WTC11 (cell line): ENCODE results near the gene MOB3A. TPM values are rescaled to one million over a fixed set of nuclear protein-coding genes. Genes with fewer than 3 reads are reported as not detected.

Experiments used
- ATAC-seq: fragments of 200-7000 bp; cut with Tn5 transposase; 2 replicates; pipeline ENCODE4 v1.10.0; 2021; ENCODE audit warnings: mild to moderate bottlenecking, moderate library complexity
- CTCF ChIA-PET: fragments of 300-600 bp; sonication (Branson Sonifier 250); formaldehyde crosslinking; loops from one replicate; lab custom pipeline; 2021; ENCODE audit warnings: antibody characterized with exemption; lab: Charles Lee
- POLR2A ChIA-PET: fragments of 350-600 bp; sonication (Branson Sonifier 250); formaldehyde crosslinking; loops from one replicate; lab custom pipeline; 2021; ENCODE audit warnings: antibody characterized with exemption; lab: Charles Lee
- DNase-seq: peaks from one replicate; pipeline ENCODE4 v3.0.0; 2021; ENCODE audit warnings: low spot score
- H3K27ac Mint-ChIP-seq: 2 replicates; pipeline ENCODE4 v1.8.0; 2021; ENCODE audit warnings: mixed read lengths
- H3K27me3 Mint-ChIP-seq: 2 replicates; pipeline ENCODE4 v1.8.0; 2021; ENCODE audit warnings: low read depth, mild to moderate bottlenecking, moderate library complexity, mixed read lengths
- H3K36me3 Mint-ChIP-seq: 2 replicates; pipeline ENCODE4 v1.8.0; 2021; ENCODE audit warnings: mixed read lengths
- H3K4me1 Mint-ChIP-seq: 2 replicates; pipeline ENCODE4 v1.8.0; 2022; ENCODE audit warnings: mixed read lengths
- H3K4me3 Mint-ChIP-seq: 2 replicates; pipeline ENCODE4 v1.8.0; 2021; ENCODE audit warnings: mild to moderate bottlenecking, moderate library complexity, mixed read lengths
- H3K9me3 Mint-ChIP-seq: 2 replicates; pipeline ENCODE4 v1.8.0; 2021; ENCODE audit warnings: mixed read lengths
- ATF1 ChIP-seq: sonication (generic); formaldehyde crosslinking; IDR thresholded peaks from 2 replicates; pipeline ENCODE4 v1.8.1; 2023; ENCODE audit warnings: mild to moderate bottlenecking, moderate library complexity, missing genetic modification reagents
- CREM ChIP-seq: sonication (generic); formaldehyde crosslinking; IDR thresholded peaks from 2 replicates; pipeline ENCODE4 v1.8.1; 2022; ENCODE audit warnings: mild to moderate bottlenecking, missing genetic modification reagents, moderate library complexity
- EMX1 ChIP-seq: fragments of 250-450 bp; sonication (Bioruptor Pico); IDR thresholded peaks from 2 replicates; pipeline ENCODE4 v1.8.0; 2021; ENCODE audit warnings: mild to moderate bottlenecking
- FOXJ3 ChIP-seq: sonication (generic); formaldehyde crosslinking; IDR thresholded peaks from 2 replicates; pipeline ENCODE4 v1.9.0; 2021; ENCODE audit warnings: missing genetic modification reagents, mild to moderate bottlenecking, borderline replicate concordance
- FOXK1 ChIP-seq: sonication (generic); formaldehyde crosslinking; IDR thresholded peaks from 2 replicates; pipeline ENCODE4 v1.8.0; 2022; ENCODE audit warnings: mild to moderate bottlenecking, moderate library complexity, missing genetic modification reagents
- FOXP4 ChIP-seq: sonication (generic); formaldehyde crosslinking; IDR thresholded peaks from 2 replicates; pipeline ENCODE4 v1.8.0; 2022; ENCODE audit warnings: mild to moderate bottlenecking, missing genetic modification reagents
- HMGXB4 ChIP-seq: sonication (generic); formaldehyde crosslinking; IDR thresholded peaks from 2 replicates; pipeline ENCODE4 v1.8.1; 2023; ENCODE audit warnings: mild to moderate bottlenecking, moderate library complexity, missing genetic modification reagents
- IRF1 ChIP-seq: sonication (generic); formaldehyde crosslinking; IDR thresholded peaks from 2 replicates; pipeline ENCODE4 v1.8.0; 2023; ENCODE audit warnings: missing genetic modification reagents
- JAZF1 ChIP-seq: fragments of 250-450 bp; sonication (Bioruptor Pico); IDR thresholded peaks from 2 replicates; pipeline ENCODE4 v1.9.0; 2021; ENCODE audit warnings: moderate library complexity, mild to moderate bottlenecking, inconsistent platforms
- MLX ChIP-seq: sonication (generic); formaldehyde crosslinking; IDR thresholded peaks from 2 replicates; pipeline ENCODE4 v1.8.1; 2023; ENCODE audit warnings: mild to moderate bottlenecking, missing genetic modification reagents, moderate library complexity
- MXD4 ChIP-seq: fragments of 250-450 bp; sonication (Bioruptor Pico); IDR thresholded peaks from 2 replicates; pipeline ENCODE4 v1.8.0; 2021; ENCODE audit warnings: mild to moderate bottlenecking, moderate library complexity, borderline replicate concordance
- PRRX2 ChIP-seq: fragments of 250-450 bp; sonication (Bioruptor Pico); IDR thresholded peaks from 2 replicates; pipeline ENCODE4 v1.8.0; 2021; ENCODE audit warnings: mild to moderate bottlenecking
- SMAD4 ChIP-seq: sonication (generic); formaldehyde crosslinking; IDR thresholded peaks from 2 replicates; pipeline ENCODE4 v1.8.0; 2022; ENCODE audit warnings: mild to moderate bottlenecking, missing genetic modification reagents
- TP53 ChIP-seq: sonication (generic); formaldehyde crosslinking; IDR thresholded peaks from 2 replicates; pipeline ENCODE4 v1.8.1; 2023; ENCODE audit warnings: mild to moderate bottlenecking, missing genetic modification reagents
- USF1 ChIP-seq: sonication (generic); formaldehyde crosslinking; IDR thresholded peaks from 2 replicates; pipeline ENCODE4 v1.8.0; 2022; ENCODE audit warnings: mild to moderate bottlenecking, missing genetic modification reagents
- ZBTB43 ChIP-seq: sonication (generic); formaldehyde crosslinking; IDR thresholded peaks from 2 replicates; pipeline ENCODE4 v1.8.1; 2023; ENCODE audit warnings: mild to moderate bottlenecking, missing genetic modification reagents
- total RNA-seq: library from RNA; stranded (reverse); gene quantifications from 3 replicates; pipeline ENCODE4 v1.2.3, GENCODE V29; 2021
- TF ChIP-seq, protein P1 (sequence below): sonication (generic); formaldehyde crosslinking; IDR thresholded peaks from 2 replicates; pipeline ENCODE4 v1.8.1; 2022; ENCODE audit warnings: missing genetic modification reagents, borderline replicate concordance
- TF ChIP-seq, protein P2 (sequence below): sonication (generic); formaldehyde crosslinking; conservative IDR thresholded peaks from 2 replicates; pipeline ENCODE4 v1.8.1; 2023; ENCODE audit warnings: mild to moderate bottlenecking, low read depth, missing genetic modification reagents, moderate library complexity

The MOB3A gene
- total RNA-seq, 1 experiment from 2014 or later: 8.1 TPM

DNA sequence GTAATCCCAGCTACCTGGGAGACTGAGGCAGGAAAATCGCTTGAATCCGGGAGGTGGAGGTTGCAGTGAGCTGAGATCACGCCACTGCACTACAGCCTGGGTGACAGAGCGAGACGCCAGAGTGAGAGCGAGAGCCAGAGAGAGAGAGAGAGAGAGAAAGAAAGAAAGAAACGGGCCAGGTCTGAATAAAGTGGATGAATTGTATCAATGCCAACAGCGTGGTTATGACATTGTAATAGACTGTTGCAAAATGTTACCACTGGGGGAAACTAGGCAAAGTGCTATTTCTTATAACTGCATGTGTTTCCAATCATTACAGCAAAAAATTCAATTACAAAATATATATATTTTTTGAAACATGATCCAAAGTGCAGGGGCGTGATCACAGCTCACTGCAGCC, 68.8 kb downstream of the MOB3A start:
- Mint-ChIP-seq H3K9me3 (peaks cover 9% of the 10 kb centered on the region; the same call in 1 of the 2 replicates), H3K4me3 (no peak overlapping the region), H3K27ac (no peak overlapping the region)
- POLR2A ChIA-PET: no interaction called here
- DNase-seq: no peak
- TF ChIP-seq USF1 (CRISPR knock-in tag) (no peak), CREM (CRISPR knock-in tag) (no peak), PRRX2 (CRISPR knock-in tag) (no peak), TP53 (CRISPR knock-in tag) (no peak), JAZF1 (CRISPR knock-in tag) (no peak), EMX1 (CRISPR knock-in tag) (no peak), SMAD4 (CRISPR knock-in tag) (no peak), FOXP4 (CRISPR knock-in tag) (no peak), HMGXB4 (CRISPR knock-in tag) (no peak), FOXK1 (no peak)
- TF ChIP-seq, protein P1, sequence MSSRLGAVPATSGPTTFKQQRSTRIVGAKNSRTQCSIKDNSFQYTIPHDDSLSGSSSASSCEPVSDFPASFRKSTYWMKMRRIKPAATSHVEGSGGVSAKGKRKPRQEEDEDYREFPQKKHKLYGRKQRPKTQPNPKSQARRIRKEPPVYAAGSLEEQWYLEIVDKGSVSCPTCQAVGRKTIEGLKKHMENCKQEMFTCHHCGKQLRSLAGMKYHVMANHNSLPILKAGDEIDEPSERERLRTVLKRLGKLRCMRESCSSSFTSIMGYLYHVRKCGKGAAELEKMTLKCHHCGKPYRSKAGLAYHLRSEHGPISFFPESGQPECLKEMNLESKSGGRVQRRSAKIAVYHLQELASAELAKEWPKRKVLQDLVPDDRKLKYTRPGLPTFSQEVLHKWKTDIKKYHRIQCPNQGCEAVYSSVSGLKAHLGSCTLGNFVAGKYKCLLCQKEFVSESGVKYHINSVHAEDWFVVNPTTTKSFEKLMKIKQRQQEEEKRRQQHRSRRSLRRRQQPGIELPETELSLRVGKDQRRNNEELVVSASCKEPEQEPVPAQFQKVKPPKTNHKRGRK (CRISPR knock-in tag): no peak
- TF ChIP-seq, all 79 proteins: peak for 0
- Mint-ChIP-seq H3K27me3 (peaks cover 13% of the 10 kb centered on the region), H3K4me1 (peaks cover 9% of the 10 kb centered on the region), H3K36me3 (peaks cover 10% of the 10 kb centered on the region)
- no peak for ATAC-seq
- CTCF ChIA-PET: no interaction called here

DNA sequence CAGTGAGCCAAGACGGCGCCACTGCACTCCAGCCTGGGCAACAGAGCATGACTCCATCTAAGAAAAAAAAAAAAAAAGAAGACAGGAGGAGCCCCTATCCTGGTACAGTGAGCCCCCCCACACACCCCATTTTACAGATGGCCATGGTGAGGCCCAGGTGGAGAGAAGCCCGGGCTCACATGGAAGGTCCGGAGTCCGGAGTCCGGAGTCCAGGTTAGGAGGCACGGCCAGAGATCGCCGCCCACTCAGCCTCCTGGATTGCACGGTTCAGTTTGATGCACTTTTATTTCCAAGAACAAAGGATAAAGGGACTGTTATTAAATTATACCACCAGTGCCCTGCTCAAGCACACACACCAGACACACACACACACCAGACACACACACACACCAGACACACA, 69.4 kb downstream of the MOB3A start:
- Mint-ChIP-seq H3K4me3 (no peak overlapping the region), H3K36me3 (peaks cover 10% of the 10 kb centered on the region), H3K9me3 (peaks cover 9% of the 10 kb centered on the region; the same call in 1 of the 2 replicates), H3K27ac (no peak overlapping the region), H3K4me1 (peaks cover 4% of the 10 kb centered on the region), H3K27me3 (peaks cover 13% of the 10 kb centered on the region)
- TF ChIP-seq ATF1 (CRISPR knock-in tag) (no peak), FOXJ3 (CRISPR knock-in tag) (no peak), SMAD4 (CRISPR knock-in tag) (no peak), MXD4 (CRISPR knock-in tag) (no peak)
- no peak for DNase-seq
- ChIA-PET POLR2A (no interaction called here), CTCF (no interaction called here)
- ATAC-seq: no peak

- peaks cover 9% of the 10 kb centered on the region; the same call in 1 of the 2 replicates for H3K9me3 Mint-ChIP-seq
- no peaks in the 10 kb centered on the region for H3K4me1 Mint-ChIP-seq
- ChIA-PET POLR2A (no interaction called here), CTCF (interaction anchor here (0.7 kb wide), 1 partner anchor 73 kb away, joined by 3 read pairs; no protein-coding TSS in a partner anchor)
- ATAC-seq: no peak
- H3K4me3 Mint-ChIP-seq: no peak overlapping the region
- peaks cover 10% of the 10 kb centered on the region for H3K36me3 Mint-ChIP-seq
- no peak overlapping the region for H3K27ac Mint-ChIP-seq
- peaks cover 17% of the 10 kb centered on the region for H3K27me3 Mint-ChIP-seq
- no peak for DNase-seq
- TF ChIP-seq, protein P2, sequence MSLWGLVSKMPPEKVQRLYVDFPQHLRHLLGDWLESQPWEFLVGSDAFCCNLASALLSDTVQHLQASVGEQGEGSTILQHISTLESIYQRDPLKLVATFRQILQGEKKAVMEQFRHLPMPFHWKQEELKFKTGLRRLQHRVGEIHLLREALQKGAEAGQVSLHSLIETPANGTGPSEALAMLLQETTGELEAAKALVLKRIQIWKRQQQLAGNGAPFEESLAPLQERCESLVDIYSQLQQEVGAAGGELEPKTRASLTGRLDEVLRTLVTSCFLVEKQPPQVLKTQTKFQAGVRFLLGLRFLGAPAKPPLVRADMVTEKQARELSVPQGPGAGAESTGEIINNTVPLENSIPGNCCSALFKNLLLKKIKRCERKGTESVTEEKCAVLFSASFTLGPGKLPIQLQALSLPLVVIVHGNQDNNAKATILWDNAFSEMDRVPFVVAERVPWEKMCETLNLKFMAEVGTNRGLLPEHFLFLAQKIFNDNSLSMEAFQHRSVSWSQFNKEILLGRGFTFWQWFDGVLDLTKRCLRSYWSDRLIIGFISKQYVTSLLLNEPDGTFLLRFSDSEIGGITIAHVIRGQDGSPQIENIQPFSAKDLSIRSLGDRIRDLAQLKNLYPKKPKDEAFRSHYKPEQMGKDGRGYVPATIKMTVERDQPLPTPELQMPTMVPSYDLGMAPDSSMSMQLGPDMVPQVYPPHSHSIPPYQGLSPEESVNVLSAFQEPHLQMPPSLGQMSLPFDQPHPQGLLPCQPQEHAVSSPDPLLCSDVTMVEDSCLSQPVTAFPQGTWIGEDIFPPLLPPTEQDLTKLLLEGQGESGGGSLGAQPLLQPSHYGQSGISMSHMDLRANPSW (CRISPR knock-in tag): no peak
- TF ChIP-seq IRF1 (CRISPR knock-in tag): no peak
- TF ChIP-seq, protein P1 (CRISPR knock-in tag): no peak
- TF ChIP-seq JAZF1 (CRISPR knock-in tag): no peak
- no peak for TF ChIP-seq ZBTB43 (CRISPR knock-in tag)
- no peak for TF ChIP-seq MLX (CRISPR knock-in tag)
- TF ChIP-seq SMAD4 (CRISPR knock-in tag): no peak
- no peak for TF ChIP-seq PRRX2 (CRISPR knock-in tag)
These were observed 73.8 kb downstream of the MOB3A start for GRCh38 chr19:2022289-2022688.
